CD4-positive, alpha-beta T cell treated with Interleukin-6 for 4 hours (primary cell): ENCODE data around the gene CAMK1.

ENCODE experiments used
- DNase-seq: peaks from one replicate; pipeline ENCODE4 v3.0.0-alpha.2; 2020; ENCODE audit warnings: mixed read lengths

CAMK1 gene

DNA sequence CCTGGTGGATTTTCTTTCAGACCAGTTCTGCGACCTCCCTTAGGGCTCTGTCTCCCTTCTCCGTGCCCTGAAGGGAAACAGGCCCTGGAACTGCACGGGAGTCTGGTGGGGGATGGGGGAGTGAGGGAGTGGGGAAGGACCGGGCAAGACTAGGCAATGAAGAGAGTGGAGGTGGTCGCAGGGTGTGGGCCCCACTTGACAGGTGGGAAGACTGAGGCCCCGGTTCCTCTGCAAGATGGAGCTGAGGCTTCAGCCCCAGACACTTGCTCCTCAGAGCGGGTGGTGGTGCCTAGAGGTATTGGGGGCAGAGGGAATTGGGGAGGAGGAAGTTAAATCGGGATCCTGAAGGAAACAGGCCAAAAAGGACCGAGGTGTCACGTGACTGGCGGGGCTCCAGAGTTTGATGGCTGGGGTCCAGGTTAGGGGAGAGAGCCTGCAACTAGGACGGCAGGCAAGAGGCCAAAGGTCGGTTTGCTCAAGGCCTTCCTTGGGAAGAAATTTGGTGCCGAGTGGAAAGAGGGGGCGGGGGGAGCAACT is 597 bp upstream of the CAMK1 start:
- DNase-seq: no peak

DNA sequence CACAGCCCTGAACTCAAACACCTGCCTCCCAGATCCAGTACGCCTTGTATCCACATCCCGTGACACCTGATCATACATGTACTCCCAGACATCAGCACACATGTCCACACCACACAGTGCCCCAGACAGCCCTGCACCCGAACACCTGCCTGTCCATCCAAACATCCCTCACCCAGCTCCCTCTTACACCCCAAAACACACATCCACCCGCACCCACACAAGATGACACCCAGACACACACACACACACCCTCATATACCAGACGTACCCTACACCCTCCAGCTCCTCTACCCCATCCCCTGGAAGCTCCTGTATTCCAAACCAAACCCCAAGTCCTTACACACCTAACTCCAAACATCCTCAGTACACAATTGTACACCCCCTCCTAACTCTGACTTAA is 735 bp downstream of the CAMK1 start:
- DNase-seq: no peak

DNA sequence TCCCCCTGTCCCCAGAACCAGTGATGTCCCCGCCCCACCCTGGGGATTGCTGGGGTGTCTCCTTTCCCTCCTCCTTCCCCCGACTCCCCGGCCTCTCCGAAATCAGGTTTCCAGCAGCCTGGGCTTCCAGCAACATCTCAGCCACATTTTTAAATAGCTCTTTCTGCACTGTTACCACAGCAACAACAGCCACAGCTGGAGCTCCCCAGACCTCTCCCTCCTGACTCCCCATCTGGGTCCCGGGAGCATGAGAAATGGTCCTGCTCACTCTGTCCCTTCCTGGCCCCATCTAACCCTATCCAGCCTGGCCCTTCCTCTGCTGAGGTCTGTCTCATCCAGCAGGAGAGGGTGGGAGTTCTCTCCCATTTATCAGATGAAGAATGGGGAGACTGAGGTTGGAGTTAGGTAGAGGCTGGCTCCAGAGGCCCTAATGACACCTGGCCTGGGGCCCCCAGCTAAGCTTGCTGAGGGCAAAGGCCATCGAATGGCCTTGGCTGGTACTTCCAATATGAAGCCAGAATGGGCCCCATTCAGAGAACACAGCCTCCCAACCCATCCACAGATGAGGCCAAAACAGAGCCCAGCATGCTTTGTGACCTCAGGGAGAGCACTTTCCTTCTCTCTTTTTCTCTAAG is 1.5 kb downstream of the CAMK1 start:
- DNase-seq: no peak

DNA sequence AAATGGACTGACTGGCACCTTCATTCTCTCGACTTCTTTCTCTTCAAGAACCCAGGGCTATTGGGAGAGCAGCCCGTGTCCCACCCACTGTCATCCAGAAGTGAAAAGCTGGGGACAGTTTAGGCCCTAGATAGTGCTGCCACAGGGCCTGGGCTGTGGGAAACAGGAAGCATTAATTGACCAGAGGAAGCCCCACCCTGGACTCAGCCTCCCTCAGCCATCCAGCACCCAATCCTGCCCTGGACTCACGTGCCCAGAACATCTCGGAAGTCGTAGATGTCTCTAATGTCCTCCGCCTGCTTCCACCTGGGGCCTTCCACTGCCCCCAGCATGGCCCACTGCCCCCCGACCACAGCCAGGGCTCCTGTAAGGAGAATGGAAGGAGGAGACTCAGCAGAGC is 2.3 kb downstream of the CAMK1 start:
- DNase-seq: no peak

DNA sequence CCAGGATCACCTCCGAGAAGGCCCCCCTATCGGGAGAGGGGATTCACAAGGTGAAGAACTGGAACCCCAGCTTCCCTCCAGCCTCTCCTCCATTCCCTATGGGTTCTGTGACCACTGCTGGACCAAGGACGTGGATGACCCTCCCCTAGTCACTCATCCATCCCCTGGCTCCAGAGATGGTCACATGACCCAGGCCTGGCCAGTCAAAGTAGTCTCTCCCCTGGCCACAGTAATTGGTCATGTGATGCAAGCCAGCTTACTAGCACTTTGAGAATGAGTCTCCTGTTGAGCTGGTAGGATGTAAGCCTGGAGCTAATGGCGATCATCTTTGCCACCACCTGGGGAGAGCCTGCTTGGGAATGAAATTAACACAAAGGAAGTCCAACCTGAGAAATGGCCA is 3.9 kb downstream of the CAMK1 start:
- no peak for DNase-seq

DNA sequence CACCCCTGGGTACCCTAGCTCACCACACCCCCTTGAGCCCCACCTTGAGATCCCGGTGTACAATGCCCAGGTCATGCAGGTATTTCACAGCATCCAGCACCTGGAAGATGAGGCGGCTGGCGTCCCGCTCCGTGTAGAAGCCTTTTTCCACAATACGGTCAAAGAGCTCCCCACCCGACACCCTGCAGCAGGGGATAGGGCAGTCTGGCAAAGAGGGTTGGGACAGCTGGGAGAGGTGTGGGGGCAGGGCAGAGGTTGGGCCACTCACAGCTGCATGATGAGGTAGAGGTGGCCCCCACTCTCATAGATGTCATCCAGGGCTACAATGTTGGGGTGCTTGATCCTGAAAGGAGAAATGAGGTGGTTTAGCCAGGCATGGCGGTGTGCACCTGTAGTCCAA is 6.9 kb downstream of the CAMK1 start:
- no peak for DNase-seq

DNA sequence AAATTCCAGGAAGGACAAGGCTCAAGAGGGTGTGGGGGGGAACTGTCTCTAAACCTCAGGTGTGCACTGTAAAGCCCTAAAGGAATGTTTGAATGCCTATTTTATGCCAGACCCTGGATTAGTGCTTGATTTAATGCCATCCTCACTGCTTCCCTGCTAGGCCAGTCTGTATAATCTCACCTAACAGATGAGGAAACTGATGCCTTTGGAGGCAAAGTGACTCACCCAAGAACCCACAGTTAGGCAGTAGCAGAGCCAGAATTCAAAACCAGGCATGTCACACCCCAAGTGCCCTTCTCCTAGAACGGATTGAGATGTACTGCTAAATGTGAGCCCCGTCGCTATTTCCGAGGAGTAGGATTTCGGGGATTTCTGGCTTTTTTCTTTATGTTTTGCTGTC is 7.8 kb downstream of the CAMK1 start:
- DNase-seq: no peak

- DNase-seq: no peak
These were observed 8.8 kb downstream of the CAMK1 start for GRCh38 chr3:9760779-9761505.

DNA sequence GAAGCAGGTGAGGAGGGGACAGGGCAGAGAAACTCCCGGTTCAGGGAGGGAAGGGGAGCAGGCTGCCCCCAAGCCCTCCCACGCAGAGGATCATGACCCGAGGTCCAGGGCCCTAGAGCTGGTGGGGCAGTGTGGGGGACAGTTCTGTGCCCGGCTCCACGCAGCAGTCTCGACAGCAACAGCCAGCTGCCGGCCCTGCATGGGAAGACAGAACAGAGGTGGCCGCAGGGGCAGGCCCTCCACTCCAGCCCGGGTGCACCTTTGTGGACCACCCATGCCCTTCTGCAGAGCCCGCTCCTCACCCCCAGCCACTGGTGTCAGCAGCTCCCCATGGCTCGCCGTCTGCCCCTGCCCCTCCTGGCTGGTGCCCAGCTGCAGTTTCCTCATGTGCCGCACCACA is 12.3 kb downstream of the CAMK1 start:
- no peak for DNase-seq

GRCh38 chr3:9754678-9755077 is 15.1 kb downstream of the CAMK1 start:
- DNase-seq: peak; percentile 24

- DNase-seq: no peak
These were observed 19.0 kb downstream of the CAMK1 start for GRCh38 chr3:9750556-9751411.

- DNase-seq: peak; percentile 96
These were observed 19.8 kb downstream of the CAMK1 start, which contains the start of gene OGG1 for GRCh38 chr3:9749645-9750555. Gene OGG1 (plus strand): TSS chr3:9749952. CDS start chr3:9750287, 335 bp downstream.

GRCh38 chr3:9749296-9749644 is 20.5 kb downstream of the CAMK1 start:
- no peak for DNase-seq

DNA sequence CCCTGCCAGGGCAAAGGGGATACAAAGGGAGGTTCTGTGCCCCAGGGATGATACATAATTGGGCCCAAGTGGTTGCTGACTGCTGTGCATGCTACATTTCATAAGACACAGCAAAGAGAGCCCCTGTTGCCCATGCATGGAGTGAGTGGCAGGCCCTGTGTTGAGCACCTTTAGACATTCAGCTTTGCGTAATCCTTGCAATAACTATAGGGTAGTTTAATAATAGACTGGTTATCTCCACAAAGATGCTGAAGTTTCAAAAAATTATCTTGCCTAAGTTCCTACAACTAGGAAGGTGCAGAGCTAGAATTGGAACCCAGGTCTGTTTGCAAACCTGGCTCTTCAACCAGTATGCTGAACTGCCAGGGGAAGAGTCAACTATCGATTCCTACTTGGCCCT is 21.7 kb downstream of the CAMK1 start:
- DNase-seq: no peak

DNA sequence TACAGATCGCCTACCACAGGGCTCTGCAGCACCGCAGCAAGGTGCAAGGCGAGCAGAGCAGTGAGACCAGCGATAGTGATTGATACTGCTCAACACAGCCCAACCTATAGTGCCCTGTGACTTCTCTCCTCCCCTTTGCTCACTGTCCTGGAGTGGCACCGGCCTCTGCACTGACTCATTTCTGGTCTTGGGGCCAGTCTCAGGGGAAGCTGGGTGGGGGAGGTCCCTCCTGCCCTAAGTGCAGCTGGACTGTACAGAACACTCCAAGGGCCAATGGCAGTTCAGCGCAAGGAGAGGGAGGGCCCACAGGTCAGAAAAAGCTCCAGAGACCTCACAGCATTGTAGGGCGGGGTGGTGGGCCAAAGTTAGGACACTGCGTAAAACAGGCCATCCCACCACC is 22.5 kb downstream of the CAMK1 start:
- DNase-seq: no peak

DNA sequence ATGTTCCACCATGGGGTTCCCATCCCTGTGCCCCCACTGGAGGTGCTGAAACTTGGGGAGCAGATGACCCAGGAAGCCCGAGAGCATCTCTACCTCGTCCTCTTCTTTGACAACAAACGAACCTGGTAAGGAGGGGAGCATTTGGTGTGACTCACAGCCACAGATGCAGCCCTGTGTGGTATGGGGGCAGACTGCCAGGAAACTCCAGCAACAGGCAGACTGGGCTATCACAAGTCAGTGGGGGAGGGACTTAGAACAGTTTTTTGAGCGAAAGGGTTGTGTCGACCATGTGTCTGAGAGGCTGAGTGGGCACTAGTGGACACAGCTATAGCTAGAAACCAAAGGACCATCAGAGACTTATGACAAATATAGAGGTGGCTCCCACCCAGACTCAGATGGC is 23.4 kb downstream of the CAMK1 start:
- no peak for DNase-seq

GRCh38 chr3:9745521-9745920 is 24.2 kb downstream of the CAMK1 start:
- DNase-seq: no peak

GRCh38 chr3:9744162-9744561 is 25.6 kb downstream of the CAMK1 start:
- no peak for DNase-seq

DNA sequence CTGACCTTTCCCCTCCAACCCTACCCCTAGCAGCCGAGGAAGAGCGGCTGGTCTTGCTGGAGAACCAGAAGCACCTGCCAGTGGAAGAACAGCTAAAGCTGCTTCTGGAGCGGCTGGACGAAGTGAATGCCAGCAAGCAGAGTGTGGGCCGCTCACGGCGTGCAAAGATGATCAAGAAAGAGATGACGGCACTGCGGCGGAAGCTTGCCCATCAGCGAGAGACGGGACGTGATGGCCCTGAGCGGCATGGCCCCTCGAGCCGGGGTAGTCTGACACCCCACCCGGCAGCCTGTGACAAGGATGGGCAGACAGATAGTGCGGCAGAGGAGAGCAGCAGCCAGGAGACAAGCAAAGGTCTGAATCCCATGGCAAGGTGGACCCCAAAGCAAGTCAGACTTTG is 26.2 kb downstream of the CAMK1 start:
- DNase-seq: no peak

DNA sequence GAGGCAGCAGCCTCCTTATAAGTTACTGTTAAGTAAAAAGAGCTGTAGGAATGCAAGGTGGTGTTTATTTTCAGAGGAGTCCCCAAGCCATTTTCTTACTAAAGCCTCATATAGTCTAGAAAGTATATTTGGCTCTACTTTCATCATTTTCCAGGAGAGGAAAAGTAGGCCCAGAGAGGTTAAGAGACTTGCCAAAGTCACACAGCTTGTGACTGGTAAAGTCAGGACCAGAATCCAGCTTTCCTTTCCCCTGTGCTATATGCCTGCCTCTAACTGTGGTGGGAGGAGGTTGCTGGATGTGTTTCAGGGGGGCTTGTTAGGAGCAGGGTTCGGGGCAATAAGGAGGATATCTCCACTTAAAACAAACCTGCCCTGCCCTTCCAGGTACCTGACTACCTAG is 27.2 kb downstream of the CAMK1 start:
- no peak for DNase-seq

GRCh38 chr3:9739181-9739580 is 30.6 kb downstream of the CAMK1 start:
- no peak for DNase-seq

DNA sequence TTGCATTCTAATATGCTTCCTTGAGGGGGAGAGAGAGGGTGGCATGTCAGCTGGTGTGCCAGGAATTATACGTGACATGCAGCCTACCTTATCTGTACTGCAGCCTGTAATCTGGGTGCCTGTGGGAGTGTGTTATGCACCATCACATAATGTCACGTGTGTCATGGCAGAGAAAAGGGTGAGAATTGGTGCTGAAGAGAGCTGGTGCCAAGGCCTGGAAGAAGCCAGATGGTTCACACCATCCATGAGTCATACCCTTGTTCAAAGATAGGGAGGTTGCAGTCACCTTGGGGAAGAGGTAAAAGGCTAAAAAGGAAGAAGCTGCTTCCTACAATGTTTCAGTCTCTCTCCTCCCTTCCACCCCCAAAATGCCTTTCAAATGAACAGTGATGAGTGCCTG is 32.9 kb downstream of the CAMK1 start:
- no peak for DNase-seq

- no peak for DNase-seq
These were observed 37.0 kb downstream of the CAMK1 start for GRCh38 chr3:9732740-9733115.
